Measurements from ENCODE around the gene RNF141. TPM values are rescaled to one million over a fixed set of nuclear protein-coding genes. Genes with fewer than 3 reads are reported as not detected.

The RNF141 gene
- total RNA-seq, 1 experiment from 2014 or later, result 21.8 TPM

GRCh38 chr11:10481560-10482349 lies 59.2 kb downstream of the RNF141 start:
- no peaks in the 10 kb centered on the region for H3K27me3 ChIP-seq (ENCODE audit: control insufficient read depth, insufficient read depth, low read length)
- DNase-seq, result peak; percentile 22
- H3K36me3 ChIP-seq (replicated peaks; ENCODE audit: control insufficient read depth, insufficient read depth, low read length), result no peaks in the 10 kb centered on the region
- H3K4me3 ChIP-seq (ENCODE audit: insufficient read depth, low read depth, low read length), result no peak overlapping the region

DNA sequence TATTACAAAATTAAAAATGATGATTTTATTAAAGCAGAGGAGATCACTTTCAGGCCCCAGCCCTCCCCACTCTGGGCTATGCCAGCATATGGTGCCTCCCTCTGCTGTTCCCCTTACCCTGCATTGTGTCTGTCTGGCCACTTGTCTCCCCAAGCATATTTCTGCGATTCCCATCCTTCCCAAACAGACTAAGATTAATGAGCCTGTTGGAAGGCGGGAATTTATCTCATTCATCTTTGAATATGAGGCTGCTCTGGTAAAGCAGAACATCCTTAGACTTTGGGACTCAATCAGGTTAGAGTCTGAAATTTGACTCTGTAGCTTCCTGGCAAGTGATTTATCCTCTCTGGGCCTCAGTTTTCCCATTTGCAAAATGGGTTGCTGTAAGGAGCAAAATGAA lies 60.2 kb downstream of the RNF141 start:
- Histone ChIP-seq H3K4me3 (ENCODE audit: insufficient read depth, low read depth, low read length) (no peak overlapping the region), H3K27me3 (ENCODE audit: control insufficient read depth, insufficient read depth, low read length) (no peaks in the 10 kb centered on the region), H3K36me3 (replicated peaks; ENCODE audit: control insufficient read depth, insufficient read depth, low read length) (no peaks in the 10 kb centered on the region)
- DNase-seq, result no peak

- no peaks in the 10 kb centered on the region for H3K27me3 ChIP-seq (ENCODE audit: control insufficient read depth, insufficient read depth, low read length)
- no peaks in the 10 kb centered on the region for H3K36me3 ChIP-seq (replicated peaks; ENCODE audit: control insufficient read depth, insufficient read depth, low read length)
- H3K4me3 ChIP-seq (ENCODE audit: insufficient read depth, low read depth, low read length), result no peak overlapping the region
- DNase-seq, result no peak
Observed at GRCh38 chr11:10480026-10480425, 61.0 kb downstream of the RNF141 start.

GRCh38 chr11:10478574-10479550 lies 62.1 kb downstream of the RNF141 start:
- no peaks in the 10 kb centered on the region for H3K36me3 ChIP-seq (replicated peaks; ENCODE audit: control insufficient read depth, insufficient read depth, low read length)
- no peak for DNase-seq
- H3K27me3 ChIP-seq (ENCODE audit: control insufficient read depth, insufficient read depth, low read length), result no peaks in the 10 kb centered on the region
- H3K4me3 ChIP-seq (ENCODE audit: insufficient read depth, low read depth, low read length), result no peak overlapping the region

GRCh38 chr11:10478066-10478465 lies 62.9 kb downstream of the RNF141 start:
- Histone ChIP-seq H3K27me3 (ENCODE audit: control insufficient read depth, insufficient read depth, low read length) (no peaks in the 10 kb centered on the region), H3K4me3 (ENCODE audit: insufficient read depth, low read depth, low read length) (no peak overlapping the region), H3K36me3 (replicated peaks; ENCODE audit: control insufficient read depth, insufficient read depth, low read length) (no peaks in the 10 kb centered on the region)
- no peak for DNase-seq

- no peaks in the 10 kb centered on the region for H3K27me3 ChIP-seq (ENCODE audit: control insufficient read depth, insufficient read depth, low read length)
- no peak for DNase-seq
- H3K4me3 ChIP-seq (ENCODE audit: insufficient read depth, low read depth, low read length), result no peak overlapping the region
- no peaks in the 10 kb centered on the region for H3K36me3 ChIP-seq (replicated peaks; ENCODE audit: control insufficient read depth, insufficient read depth, low read length)
Observed at GRCh38 chr11:10477690-10478046, 63.3 kb downstream of the RNF141 start.

GRCh38 chr11:10476927-10477689 lies 63.9 kb downstream of the RNF141 start:
- Histone ChIP-seq H3K27me3 (ENCODE audit: control insufficient read depth, insufficient read depth, low read length) (no peaks in the 10 kb centered on the region), H3K36me3 (replicated peaks; ENCODE audit: control insufficient read depth, insufficient read depth, low read length) (no peaks in the 10 kb centered on the region), H3K4me3 (ENCODE audit: insufficient read depth, low read depth, low read length) (no peak overlapping the region)
- no peak for DNase-seq

DNA sequence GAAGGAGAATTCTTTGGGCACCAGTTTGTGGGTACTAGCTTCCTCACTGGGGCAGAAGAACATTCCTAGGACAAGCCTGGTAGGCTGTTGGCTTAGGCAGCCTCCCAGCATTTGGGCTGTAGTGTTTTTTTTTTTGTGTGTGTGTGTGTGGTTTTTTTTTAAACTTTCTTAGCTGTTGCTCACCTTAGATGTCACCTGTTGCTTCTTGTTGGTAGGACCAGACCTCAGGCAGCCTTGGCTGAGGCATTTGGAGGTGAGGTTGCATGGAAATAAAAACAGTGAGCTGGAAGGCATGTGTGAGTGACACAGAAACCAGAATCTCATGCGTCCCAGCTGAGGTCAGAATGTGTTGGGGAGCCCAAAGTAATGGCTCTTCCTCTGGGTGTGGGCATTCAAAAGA lies 64.6 kb downstream of the RNF141 start:
- Histone ChIP-seq H3K4me3 (ENCODE audit: insufficient read depth, low read depth, low read length) (no peak overlapping the region), H3K27me3 (ENCODE audit: control insufficient read depth, insufficient read depth, low read length) (no peaks in the 10 kb centered on the region), H3K36me3 (replicated peaks; ENCODE audit: control insufficient read depth, insufficient read depth, low read length) (no peaks in the 10 kb centered on the region)
- no peak for DNase-seq

DNA sequence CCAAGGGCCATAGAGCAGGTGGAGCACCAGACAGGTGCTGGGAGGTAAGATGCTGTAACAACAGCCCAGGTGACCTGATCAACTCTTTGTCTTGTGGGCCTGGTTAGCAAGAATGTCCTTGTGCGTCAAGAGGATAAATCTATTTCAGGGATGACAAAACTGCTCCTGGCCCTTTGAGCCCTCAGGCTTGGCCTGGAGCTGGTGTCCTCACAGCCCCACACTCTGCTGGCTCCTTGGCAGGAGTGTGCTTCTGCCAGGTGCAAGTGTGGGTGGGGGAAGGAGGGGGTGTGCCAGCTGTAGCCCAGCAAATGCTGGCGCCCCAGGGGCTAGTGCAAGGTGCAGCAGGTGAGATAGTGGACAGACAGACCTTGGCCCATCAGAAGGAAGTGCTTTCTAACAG lies 66.4 kb downstream of the RNF141 start:
- Histone ChIP-seq H3K4me3 (ENCODE audit: insufficient read depth, low read depth, low read length) (no peak overlapping the region), H3K36me3 (replicated peaks; ENCODE audit: control insufficient read depth, insufficient read depth, low read length) (no peaks in the 10 kb centered on the region), H3K27me3 (ENCODE audit: control insufficient read depth, insufficient read depth, low read length) (no peaks in the 10 kb centered on the region)
- DNase-seq, result no peak

- no peaks in the 10 kb centered on the region for H3K36me3 ChIP-seq (replicated peaks; ENCODE audit: control insufficient read depth, insufficient read depth, low read length)
- H3K4me3 ChIP-seq (ENCODE audit: insufficient read depth, low read depth, low read length), result no peak overlapping the region
- peak; percentile 77 for DNase-seq
- H3K27me3 ChIP-seq (ENCODE audit: control insufficient read depth, insufficient read depth, low read length), result no peaks in the 10 kb centered on the region
Observed at GRCh38 chr11:10473371-10473770, 67.6 kb downstream of the RNF141 start.

DNA sequence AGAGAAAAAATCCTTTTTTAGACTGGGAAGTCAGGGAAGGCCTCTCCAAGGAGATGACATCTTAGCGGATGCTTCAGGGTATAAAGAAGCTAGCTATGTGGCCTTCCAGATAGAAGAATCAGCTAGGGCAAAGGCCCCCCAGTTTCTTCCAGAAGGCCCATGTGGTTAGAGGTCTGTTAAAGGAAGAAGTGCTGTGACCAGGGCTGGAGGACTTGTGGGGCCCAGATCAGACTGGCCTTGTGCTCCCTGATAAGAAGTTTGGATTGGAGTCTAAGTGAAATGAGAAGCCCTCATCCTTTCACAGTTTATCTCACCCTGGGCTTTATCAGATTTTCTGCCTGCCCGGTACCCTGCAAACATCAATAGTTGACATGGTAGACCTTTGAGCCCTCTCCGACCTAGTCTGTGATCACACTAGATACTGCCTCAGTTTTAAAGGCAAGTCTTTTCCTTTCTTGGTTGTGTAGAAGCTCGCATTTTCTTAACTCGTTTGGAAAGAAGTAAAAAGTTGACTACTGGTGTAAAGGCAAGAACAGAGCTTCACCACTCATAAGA lies 78.2 kb downstream of the RNF141 start:
- no peaks in the 10 kb centered on the region for H3K27me3 ChIP-seq (ENCODE audit: control insufficient read depth, insufficient read depth, low read length)
- H3K4me3 ChIP-seq (ENCODE audit: insufficient read depth, low read depth, low read length), result no peak overlapping the region
- DNase-seq, result no peak
- H3K36me3 ChIP-seq (replicated peaks; ENCODE audit: control insufficient read depth, insufficient read depth, low read length), result no peaks in the 10 kb centered on the region

Other genes with a start within 250 kb of the RNF141 start
- gene SBF2, start 247.0 kb downstream of the RNF141 start, total RNA-seq (2014; rRNA removed; shearing (Covaris generic)), result 34.5 and 39.7 TPM in 2 replicates
- 103 and 106 TPM in 2 replicates for gene ADM, start 236.1 kb downstream of the RNF141 start, total RNA-seq (2014; rRNA removed; shearing (Covaris generic))
- gene AMPD3, start 85.9 kb downstream of the RNF141 start, total RNA-seq (2014; rRNA removed; shearing (Covaris generic)), result 2.2 and 3.8 TPM in 2 replicates
- gene LYVE1, start 27.5 kb upstream of the RNF141 start, total RNA-seq (2014; rRNA removed; shearing (Covaris generic)), result 0.11 and 0.55 TPM in 2 replicates
- gene IRAG1, start 152.6 kb upstream of the RNF141 start, total RNA-seq (2014; rRNA removed; shearing (Covaris generic)), result 3.0 and 4.5 TPM in 2 replicates
- 20.5 and 21.5 TPM in 2 replicates for gene CTR9, start 210.1 kb upstream of the RNF141 start, total RNA-seq (2014; rRNA removed; shearing (Covaris generic))

Data from H7 (cell line).